Ramos (cell line): ENCODE results near the gene NOSTRIN.
"Not testable (repeated sequence)": the region's sequence is repeated elsewhere in the genome, so short reads cannot be mapped to it uniquely, and the experiment has no call there.

Experiments used
- in situ Hi-C: fragments of 300-500 bp; cut with MboI; formaldehyde crosslinking; loops from one replicate; pipeline ENCODE4 v1.14.3; 2022; ENCODE audit warnings: low sequenced_read_pairs; ENCODE audit not compliant: unreplicated experiment

The NOSTRIN gene

DNA sequence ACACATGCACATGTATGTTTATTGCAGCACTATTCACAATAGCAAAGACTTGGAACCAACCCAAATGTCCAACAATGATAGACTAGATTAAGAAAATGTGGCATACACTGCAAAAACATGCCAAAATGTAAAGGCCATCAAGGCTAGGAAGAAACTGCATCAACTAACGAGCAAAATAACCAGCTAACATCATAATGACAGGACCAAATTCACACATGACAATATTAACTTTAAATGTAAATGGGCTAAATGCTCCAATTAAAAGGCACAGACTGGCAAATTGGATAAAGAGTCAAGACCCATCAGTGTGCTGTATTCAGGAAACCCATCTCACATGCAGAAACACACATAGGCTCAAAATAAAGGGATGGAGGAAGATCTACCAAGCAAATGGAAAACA is 64.7 kb downstream of the NOSTRIN start:
- in situ Hi-C loops = not testable (repeated sequence)

DNA sequence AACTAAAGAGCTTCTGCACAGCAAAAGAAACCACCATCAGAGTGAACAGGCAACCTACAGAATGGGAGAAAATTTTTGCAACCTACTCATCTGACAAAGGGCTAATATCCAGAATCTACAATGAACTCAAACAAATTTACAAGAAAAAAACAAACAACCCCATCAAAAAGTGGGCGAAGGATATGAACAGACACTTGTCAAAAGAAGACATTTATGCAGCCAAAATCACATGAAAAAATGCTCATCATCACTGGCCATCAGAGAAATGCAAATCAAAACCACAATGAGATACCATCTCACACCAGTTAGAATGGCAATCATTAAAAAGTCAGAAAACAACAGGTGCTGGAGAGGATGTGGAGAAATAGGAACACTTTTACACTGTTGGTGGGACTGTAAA is 67.9 kb downstream of the NOSTRIN start:
- in situ Hi-C loops = not testable (repeated sequence)

DNA sequence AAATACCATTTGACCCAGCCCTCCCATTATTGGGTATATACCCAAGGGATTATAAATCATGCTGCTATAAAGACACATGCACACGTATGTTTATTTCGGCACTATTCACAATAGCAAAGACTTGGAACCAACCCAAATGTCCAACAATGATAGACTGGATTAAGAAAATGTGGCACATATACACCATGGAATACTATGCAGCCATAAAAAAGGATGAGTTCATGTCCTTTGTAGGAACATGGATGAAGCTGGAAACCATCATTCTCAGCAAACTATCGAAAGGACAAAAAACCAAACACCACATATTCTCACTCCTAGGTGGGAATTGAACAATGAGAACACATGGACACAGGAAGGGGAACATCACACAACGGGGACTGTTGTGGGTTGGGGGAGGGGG is 68.4 kb downstream of the NOSTRIN start:
- in situ Hi-C loops = not testable (repeated sequence)

DNA sequence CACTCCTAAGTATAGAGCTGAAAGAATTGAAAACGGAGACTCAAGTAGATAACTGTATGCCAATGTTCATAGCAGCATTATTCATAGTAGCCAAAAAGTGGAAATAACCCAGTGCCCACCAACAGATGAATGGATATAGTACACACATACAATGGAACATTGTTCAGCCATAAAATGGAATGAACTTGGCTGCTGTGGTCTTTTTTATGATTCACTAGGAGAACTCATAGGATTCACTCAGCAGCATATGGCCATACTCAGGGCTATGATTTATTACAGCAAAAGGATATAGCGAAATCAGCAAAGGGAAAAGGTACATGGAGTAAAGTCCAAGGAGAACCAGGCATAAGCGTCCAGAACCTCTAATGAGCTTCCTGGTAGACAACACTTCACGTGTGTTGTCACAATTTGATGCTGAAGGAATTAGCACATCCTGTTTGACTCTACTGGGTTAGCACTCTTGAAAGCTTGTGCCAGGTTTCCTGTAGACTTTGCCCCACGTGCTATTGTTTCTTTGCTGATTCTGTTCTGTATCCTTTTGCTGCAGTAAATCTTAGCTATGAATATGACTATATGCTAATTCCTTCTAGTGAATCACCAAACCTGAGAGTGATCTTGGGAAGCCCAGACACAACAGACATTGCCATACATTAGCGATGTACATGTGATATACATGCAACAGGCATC is 72.1 kb downstream of the NOSTRIN start:
- in situ Hi-C loops = no loop called here

DNA sequence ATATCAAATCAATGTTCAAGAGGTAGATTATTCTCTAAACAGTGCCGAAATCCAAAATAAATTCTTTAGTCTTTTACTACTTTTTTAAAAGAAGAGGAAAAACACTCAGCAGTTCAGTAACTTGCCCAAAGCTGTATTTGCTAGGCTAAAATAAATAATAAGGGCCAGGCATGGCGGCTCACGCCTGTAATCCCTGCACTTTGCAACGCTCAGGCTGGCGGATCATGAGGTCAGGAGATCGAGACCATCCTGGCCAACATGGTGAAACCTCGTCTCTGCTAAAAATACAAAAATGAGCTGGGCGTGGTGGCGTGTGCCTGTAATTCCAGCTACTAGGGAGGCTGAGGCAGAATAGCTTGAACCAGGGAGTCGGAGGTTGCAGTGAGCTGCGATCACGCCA is 79.7 kb downstream of the NOSTRIN start:
- in situ Hi-C loops = not testable (repeated sequence)

DNA sequence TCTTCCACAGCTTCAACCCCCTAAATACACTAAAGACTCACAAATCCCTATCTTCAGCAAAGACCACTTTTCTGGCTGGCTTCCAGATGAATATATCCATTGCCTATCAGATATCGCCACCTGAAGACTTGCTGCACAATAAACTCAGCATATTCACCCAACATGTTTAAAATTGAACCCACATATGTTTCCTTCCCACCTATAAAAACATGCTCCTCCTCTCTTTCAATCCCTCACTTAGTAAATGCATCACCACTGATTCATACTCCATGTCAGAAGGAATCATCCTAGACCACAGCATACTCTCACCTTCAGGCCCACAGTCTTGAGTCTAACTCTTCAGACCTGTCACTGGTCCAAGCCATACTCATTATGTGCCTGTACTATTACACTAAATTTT is 82.5 kb downstream of the NOSTRIN start:
- in situ Hi-C loops = no loop called here

DNA sequence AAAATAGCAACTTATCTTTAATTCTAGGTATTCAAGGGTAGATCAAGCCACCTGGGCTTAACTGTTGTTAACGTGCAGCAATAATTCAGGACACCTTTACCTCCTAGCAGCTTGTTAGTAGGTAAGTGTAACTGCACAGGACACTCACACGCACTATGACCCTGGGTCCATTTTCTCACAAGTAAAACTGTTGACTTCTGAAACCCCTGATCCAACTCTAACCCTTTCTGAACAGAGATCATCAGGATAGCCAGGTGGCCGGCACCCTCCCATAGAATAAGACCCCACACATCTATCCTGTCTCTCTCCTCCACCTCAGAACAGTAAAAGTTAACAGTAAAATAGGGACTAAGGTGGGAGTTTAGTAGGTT is 87.2 kb downstream of the NOSTRIN start:
- in situ Hi-C loops = no loop called here

DNA sequence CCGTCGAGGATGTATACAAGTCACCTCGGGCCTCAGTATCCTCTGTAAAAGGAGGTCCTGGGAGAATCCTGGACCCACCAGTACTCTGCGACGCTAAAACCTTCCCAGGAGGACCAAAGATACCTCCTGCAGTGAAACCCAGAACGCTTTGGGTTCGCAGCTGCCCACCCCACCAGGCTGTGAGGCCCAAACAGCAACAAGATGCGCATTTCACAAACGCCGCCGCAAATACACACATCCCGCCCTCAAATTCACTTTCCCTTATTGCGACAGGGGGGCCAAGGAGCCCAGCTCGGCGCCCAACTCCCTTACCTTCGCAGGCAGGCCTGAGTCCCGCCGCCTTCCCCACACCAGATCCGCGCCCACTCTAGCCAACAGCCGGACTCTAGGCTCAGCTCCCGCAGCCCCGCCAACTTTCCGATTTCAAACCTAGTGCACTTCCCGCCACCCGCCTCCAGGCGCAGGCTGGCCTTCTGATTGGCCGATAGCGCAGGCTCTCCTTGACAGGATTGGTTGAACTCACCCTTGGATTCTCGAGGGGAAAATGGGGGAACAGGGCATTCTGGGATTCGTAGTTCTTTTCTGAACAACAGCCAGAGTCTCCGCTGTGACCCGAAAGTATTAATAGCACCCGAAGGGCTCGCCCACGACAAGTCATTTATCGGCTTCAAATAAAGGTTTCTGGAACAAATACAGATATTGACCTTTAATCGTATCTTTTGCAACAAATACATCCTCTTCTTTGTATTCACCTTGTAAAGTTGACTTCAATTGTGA is 87.8 kb downstream of the NOSTRIN start, which contains the start of gene SPC25:
TSS of gene SPC25 (minus strand) at position 425 of the 777 bp plus-strand sequence. CDS start 911 bp downstream, outside the sequence.
- in situ Hi-C loops = no loop called here

DNA sequence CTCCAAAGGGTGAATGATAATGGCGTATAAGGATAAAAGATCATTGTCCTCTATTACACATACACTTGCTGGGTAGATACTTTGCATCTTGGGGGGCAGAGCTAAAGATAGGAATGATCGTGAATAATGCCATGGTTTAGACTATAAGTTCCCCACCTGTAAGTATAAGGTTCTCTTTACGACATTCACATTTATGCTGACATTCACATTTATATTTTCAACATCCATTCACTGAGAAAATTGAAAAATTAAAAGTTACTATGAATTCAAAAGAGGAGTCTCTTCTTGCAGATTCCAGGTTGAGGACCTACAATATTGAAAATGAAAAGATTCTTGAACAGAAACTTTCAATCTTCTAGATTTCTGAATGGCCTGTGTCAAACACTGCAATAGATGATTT is 89.9 kb downstream of the NOSTRIN start:
- in situ Hi-C loops = no loop called here

DNA sequence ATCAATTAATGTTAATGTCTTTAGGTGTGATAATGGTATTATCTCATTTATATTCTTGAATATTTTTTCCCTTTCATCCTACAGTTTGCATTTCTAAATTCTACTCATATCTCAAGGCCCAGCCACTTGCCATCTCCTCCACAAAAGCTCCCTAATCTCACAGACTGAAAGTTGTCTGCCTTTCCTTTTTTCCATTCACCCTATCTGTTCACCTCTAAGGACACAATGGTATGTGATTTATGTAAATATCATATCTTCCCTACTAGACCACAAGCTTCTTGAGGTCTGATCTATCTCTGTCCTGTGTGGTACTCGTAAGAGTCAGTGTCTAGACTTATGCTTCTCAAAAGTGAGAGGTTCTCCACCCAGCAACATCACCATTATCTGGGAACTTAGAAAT is 91.7 kb downstream of the NOSTRIN start:
- in situ Hi-C loops = no loop called here

DNA sequence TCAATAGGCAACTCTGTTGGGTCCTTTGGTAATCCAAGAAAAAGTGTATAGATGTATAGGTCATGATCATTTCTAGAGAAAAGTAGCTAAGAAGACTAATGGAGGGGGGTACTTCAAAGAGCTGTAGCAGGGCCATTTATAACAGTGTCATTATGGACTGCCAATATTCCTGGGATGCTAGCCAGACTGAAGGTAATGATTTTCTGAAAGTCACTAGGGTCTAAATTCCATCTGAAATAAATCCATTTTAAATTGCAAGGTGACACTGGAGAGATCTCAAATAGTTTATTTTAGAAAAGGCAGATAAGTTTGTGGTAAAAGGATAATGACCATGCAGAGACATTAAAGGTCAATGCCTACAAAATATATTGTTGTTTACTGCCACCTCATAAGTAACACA is 92.3 kb downstream of the NOSTRIN start:
- in situ Hi-C loops = no loop called here

DNA sequence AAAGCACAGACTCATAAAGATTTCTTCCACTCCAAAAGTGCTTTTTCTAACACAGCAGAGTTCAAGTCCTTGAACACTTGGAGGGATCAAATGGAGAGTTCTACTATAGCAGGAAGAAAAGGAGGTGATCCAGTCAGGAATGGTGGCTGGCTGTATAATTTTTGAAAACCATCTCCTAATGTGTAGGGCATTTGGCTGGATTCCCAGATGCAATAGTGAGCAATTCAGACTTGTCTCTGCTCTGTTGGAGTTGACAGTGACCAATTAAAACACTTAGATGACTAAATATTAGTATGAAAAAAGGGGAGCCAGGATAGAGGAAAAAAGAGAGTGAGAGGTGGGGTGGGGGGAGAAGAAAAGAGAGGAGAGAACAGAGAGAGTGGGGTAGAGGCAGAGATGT is 93.3 kb downstream of the NOSTRIN start:
- in situ Hi-C loops = no loop called here

DNA sequence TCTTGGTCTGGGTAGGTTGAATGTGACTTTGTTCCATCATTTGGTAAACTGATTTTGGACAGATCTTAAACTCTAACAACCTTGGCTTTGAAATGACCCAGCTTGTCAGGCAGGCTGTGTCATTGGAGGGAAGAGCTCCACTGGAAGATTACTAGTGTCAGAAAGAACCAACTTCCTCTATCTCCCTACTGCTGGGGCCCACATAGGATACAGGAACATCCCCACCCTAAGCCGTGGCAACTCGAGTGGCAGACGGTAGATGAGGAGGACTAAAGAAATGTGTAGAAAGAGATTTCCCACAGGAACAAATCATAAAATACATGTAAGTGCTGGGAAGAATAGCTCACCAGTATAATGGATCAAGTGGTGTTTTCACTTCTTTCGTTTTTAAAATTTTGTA is 94.3 kb downstream of the NOSTRIN start:
- in situ Hi-C loops = no loop called here

DNA sequence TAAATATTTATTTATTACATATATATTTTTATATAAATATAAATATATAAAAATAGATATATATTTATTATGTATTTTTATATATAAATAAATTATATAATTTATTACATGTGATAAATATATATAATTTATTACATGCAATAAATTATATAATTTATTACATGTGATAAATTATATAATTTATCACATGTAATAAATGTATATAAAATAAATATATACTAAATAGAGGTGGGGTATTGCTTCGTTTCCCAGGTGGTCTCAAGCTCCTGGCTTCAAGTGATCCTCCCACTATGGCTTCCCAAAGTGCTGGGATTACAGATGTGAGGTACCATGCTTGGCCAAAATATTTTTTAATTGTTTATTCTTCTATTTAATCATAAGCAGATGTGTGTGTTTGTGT is 95.0 kb downstream of the NOSTRIN start:
- in situ Hi-C loops = no loop called here

DNA sequence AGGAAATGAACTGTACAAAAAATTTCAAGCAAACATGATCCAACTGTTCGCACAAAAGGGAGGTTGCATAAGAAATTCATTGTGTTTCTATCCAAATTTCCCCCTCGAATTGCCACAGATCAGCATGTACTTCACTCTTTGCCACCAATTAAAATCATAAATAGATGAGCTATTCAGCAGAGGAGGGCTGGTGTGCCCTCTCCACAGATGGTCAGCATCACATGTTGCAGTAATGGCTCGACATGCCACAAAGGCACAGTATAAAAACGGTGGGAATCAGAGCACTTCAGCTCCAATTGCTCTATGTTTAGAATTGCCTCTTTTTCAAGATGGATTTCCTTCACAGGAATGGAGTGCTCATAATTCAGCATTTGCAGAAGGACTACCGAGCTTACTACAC is 98.6 kb downstream of the NOSTRIN start, which contains the start of gene G6PC2:
TSS of gene G6PC2 (plus strand) at position 289 of the 400 bp plus-strand sequence. CDS start at position 330, 41 bp downstream.
- in situ Hi-C loops = no loop called here

DNA sequence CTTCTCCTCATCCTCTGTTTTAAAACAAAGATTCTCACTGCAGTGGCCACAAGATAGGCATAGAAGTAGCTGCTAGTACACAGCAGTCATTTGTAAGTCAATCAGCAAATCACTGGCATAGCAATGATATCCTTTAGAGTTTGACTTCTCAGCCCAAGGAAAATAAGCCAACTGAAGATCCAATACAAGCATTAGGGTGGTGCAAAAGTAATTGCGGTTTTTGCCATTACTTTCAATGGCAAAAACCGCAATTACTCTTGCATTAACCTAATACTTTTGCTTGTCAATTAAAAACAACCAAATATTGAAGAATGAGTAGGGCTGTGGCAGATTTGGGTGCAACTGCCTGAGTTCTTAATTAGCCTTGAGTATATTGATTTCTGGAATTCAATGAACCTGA is 101.5 kb downstream of the NOSTRIN start:
- in situ Hi-C loops = no loop called here

DNA sequence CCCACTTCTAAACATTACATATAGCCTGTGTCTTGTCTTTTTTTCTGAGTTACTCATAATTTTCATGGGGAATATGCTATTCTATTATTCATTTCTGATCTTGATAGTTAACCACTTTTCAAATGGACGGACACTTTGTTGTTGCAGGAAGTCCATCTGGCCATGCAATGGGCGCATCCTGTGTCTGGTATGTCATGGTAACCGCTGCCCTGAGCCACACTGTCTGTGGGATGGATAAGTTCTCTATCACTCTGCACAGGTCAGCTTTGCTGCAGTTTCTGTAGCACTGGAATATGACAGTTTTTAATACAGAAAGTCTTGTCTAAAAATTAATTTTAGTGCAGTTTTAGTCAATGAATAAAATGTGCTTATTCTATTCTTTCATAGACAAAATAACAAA is 101.9 kb downstream of the NOSTRIN start:
- in situ Hi-C loops = no loop called here

DNA sequence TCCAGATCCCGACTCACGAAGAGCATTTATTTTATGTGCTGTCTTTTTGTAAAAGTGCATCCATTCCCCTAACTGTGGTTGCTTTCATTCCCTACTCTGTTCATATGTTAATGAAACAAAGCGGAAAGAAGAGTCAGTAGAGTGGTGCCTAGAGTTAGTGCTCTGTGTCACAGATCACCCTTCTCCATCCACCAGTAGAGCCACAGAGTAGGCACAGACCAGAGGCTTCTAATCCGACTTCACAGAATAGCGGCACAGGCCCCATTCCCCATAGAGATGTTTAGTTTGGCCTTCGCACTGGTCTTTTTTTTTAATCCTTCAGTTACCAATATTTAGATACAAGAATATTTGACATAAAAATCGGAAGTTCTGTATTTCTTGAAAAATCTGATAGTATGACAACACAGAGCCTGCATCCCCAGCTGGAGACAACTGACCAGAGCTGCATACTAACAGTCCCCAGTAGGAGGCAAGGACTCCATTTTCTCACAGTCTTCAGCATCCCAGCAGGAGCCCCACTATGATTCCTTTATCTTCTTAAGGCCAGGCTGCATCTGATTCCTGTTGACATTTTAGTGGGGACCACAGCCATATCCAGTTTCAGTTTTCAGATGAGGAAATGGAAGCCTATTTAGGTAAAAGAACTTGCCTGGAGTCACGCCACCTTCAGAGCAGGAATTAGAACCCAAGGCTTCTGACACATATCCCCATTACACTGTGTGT is 105.7 kb downstream of the NOSTRIN start:
- in situ Hi-C loops = no loop called here

DNA sequence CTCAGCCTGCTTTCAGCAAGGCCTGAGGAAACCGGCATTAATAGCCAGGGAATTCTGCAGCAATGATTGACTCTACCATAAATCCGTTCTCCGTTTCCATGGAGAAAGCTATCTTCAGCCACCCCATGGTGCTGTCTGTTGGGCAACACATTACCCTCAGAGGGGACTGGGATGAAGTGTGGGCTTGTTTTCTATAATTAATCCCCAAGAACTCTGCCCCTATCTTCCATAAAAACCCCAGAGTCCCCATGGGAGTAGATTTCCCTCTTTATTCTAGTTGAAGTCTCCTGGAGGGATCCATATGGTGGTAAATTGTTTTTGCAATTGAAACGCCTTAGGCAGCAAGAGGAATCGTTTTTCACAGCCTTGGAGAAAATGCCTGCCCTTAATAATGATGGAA is 107.9 kb downstream of the NOSTRIN start:
- in situ Hi-C loops = loop anchor here (10.0 kb wide), 2 partner anchors 136 to 566 kb away; no protein-coding TSS in a partner anchor

DNA sequence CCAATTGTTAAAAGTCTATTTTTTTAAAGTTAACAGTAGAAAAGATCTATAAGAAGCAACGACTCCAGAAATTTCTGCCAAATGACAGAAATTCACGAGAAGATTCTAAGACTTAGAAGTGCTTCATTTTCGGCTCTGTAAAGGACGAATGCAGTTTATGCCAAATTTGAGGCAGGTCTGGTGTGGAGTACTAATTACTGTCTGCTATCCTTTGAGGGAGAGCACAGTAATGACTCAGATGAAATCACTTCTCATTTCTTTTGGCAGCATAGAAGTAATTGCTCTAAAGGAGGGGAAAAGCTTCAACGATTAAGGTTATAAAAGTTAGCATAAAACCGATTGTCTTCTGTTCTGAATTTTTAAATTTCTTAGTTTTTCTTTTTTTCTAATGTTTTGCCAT is 110.0 kb downstream of the NOSTRIN start:
- in situ Hi-C loops = loop anchor here (10.0 kb wide), 2 partner anchors 138 to 568 kb away; no protein-coding TSS in a partner anchor

DNA sequence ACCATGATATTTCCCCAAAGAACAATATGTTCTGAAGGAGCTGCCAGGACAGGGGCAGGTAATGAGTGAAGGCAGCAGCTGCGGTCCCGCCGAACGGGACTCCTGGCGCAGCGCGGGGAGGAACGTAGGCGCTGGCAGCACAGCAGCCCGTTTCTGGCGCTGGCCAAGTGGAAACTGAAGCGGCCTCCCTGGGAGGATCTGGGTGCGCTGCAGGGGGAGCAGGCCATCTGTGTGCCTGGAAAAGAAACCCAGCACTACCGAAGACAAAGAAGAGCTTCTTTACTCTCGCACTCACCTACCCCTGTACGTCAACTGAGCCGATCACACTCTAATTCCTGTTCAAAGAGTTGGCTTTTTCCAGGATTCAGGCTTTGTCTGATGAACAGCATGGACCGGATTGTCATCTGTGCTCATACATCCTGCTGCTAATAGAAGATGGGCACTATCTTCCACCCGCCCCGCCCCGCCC is 110.5 kb downstream of the NOSTRIN start:
- in situ Hi-C loops = loop anchor here (10.0 kb wide), 2 partner anchors 138 to 568 kb away; no protein-coding TSS in a partner anchor
